ENCODE data around the gene INSYN2A.

Gene INSYN2A

GRCh38 chr10:127195571-127196281 is 665 bp downstream of the INSYN2A start:
- no peak for DNase-seq (ENCODE audit: low read depth, low spot score)

- no peak for DNase-seq (ENCODE audit: low read depth, low spot score)
Measured at GRCh38 chr10:127195041-127195506, 1.3 kb downstream of the INSYN2A start.

- no peak for DNase-seq (ENCODE audit: low read depth, low spot score)
Measured at GRCh38 chr10:127194599-127194998, 1.8 kb downstream of the INSYN2A start.

GRCh38 chr10:127194111-127194510 is 2.3 kb downstream of the INSYN2A start:
- DNase-seq (ENCODE audit: low read depth, low spot score), result no peak

GRCh38 chr10:127193125-127193524 is 3.3 kb downstream of the INSYN2A start:
- DNase-seq (ENCODE audit: low read depth, low spot score), result no peak

DNA sequence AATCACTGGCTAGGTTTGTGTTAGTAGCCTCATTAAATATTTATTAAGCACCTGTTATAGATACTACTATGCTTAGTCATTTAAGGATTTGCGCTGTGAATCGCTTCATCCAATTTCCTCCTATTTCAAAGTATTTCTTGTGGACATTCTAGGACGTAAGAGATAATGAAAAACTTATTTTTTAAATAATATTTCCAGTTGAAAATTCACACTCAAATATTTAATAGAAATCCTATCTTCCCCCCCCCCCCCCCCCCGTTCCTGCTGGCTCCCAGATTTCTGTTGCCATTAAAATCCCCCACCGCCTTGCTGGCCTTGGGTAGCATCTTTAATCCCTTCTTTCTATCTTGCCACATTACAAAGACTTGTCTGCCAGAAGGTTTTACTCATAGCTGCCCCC is 6.0 kb downstream of the INSYN2A start:
- DNase-seq (ENCODE audit: low read depth, low spot score), result no peak

DNA sequence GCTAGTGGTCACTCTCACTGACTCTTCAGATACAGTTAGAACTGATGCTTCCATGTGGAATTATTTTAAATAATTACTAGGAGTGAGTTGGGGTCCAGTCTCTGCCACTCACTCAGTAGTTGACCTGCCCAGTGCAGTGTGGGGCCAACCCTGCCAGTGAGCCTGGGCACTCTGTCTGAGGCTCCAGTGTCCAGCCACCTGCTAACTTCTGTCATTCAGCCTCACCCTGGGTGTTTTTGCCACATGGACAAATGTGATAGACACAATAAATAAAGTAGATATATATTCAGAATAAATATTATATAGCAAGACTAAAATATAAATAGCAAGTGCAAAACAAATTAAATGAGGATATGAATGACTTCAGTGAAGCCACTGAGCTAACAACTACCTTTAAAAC is 7.2 kb downstream of the INSYN2A start:
- DNase-seq (ENCODE audit: low read depth, low spot score), result no peak

DNA sequence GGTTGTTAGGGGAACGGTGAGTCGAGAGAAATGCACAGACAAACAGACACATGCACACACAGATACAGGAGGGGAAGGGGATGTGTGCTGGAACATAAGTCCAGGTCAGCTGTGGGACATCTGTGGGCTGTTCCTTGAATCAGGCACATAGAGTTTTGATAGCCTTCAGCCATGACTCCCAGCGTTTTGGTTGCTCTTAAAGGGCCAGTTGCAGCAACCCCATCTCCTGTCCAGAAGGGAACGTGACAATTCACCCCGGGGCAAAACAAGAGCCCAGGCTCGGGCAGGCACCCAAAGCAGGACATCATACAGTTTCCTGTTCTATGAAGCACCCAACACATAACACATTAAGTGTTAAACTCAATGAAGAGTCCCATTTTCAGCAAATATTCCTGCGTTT is 9.6 kb downstream of the INSYN2A start:
- DNase-seq (ENCODE audit: low read depth, low spot score), result no peak

GRCh38 chr10:127184582-127184981 is 11.8 kb downstream of the INSYN2A start:
- no peak for DNase-seq (ENCODE audit: low read depth, low spot score)

GRCh38 chr10:127182161-127182560 is 14.2 kb downstream of the INSYN2A start:
- DNase-seq (ENCODE audit: low read depth, low spot score), result no peak

DNA sequence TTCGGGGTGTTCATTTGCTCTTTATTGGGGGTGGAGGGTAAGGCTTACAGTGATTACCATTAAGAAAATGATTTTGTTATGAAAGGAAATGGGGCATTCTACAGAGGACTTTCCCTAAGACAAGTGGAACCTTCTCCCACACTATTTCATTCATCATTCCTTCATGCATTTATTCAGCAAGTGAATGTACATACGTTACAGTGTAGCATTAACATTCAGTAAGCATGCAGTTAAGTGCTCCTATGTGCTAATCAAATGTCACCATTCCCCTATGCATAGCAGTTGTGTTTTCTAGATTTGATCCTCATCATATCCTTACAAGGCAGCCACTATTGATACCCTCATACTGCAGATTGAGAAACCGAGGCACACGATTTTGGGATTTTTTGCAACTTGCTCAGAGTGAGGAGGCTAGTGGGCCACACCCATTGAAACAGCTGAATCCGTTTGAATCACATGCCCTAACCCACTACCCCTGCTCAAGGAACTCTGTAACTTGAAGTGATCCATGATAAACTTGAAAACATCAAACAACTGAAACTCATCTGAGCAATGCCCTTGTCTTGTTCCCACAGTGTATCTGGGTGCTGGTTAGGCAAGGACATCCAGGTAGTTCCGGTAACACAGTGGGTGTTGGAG is 16.7 kb downstream of the INSYN2A start:
- DNase-seq (ENCODE audit: low read depth, low spot score), result no peak

- no peak for DNase-seq (ENCODE audit: low read depth, low spot score)
Measured at GRCh38 chr10:127176649-127177048, 19.7 kb downstream of the INSYN2A start.

DNA sequence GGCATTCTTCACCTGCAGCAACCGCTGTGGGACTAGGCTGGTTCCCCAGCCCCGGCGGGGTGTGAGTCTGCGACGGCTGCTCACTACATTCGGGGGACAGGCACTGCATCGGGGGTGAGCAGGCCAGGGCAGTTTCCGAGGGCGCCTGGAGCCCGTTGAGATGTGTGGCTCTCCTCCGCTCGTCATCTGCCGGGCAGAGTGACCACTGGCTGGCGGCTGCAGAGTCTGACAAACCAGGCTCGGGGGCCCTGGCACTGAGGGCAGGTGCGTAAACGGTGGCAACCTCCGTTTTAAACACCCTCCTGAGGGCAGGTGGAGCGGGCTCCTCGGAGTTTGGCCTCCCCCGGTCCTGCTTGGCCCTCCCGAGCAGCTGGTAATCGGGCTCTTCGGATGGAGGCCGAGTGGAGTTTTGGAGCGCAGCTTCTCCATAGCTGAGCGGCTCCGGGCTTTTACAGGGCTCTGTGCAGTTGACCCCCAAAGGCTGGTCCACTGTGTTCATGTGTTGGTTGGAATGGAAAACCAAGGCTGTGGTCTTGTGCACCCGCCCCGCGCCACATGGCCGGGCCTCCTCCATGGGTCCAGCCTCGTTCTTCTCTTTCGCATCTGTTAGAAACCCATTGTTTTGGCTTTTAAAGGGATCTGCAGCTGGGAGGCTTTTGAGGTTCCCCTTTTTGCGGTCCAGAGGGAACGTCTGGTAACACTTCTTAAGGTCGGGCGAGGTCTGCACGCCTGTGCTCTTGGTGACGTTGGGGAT is 20.9 kb downstream of the INSYN2A start:
- DNase-seq (ENCODE audit: low read depth, low spot score), result no peak

DNA sequence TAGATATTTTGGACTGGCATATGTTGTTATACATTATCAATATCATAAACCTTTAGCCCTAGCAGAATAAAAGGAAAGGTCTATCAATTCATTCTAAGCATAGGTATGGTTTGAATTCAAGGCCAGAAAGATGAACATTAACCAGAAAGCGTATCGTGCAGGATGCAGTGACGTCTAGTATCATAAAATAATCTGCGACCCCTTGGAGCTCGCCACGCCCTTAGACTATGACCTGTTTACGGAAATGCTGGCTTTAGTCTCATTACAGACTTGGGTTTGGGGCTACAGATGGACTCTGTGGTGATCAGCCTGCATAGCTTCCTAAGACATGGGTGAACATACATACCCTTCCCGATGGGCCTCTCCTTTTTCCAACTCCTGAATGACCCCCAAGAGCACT is 21.5 kb downstream of the INSYN2A start:
- no peak for DNase-seq (ENCODE audit: low read depth, low spot score)

- DNase-seq (ENCODE audit: low read depth, low spot score), result no peak
Measured at GRCh38 chr10:127168261-127168660, 28.1 kb downstream of the INSYN2A start.

DNA sequence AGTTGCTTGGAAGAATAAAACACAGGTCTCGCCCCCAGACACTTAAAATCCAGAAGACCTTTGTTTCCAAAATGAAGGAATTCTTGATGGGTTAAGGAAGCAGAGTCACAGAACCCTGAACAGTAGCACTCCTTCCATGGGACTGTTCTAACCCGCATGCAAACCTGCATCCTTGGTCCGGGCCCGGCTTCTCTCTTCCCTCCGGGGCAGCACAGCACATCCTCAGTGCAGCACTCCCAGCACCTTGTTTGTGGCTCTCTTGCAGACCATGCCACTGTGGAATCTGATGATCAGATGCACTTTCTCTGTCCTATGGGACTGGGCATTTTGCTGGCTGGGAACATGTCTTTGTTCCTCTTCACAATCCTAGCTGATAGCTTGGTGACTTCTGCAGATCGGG is 33.5 kb downstream of the INSYN2A start:
- no peak for DNase-seq (ENCODE audit: low read depth, low spot score)

DNA sequence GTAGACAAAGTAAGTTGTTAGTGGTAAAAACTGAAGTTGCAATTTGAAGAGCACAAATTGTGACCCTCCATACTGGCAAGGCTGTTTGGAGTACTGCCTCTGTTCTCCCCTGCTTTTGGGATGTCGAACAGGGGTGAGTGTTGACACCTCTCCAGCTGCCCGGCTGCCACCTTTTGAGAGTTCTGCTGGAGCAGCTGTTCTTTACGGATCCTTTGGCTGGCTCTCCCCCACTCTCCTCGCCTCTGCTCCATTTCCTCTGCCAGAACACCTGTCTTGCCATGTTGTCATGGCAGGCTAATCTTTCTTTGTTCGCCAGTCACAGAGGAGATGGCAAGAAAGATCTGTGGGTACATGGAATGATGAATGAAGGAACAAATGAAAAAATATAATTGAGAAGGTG is 34.9 kb downstream of the INSYN2A start:
- no peak for DNase-seq (ENCODE audit: low read depth, low spot score)

GRCh38 chr10:127159648-127160245 is 36.6 kb downstream of the INSYN2A start:
- DNase-seq (ENCODE audit: low read depth, low spot score), result no peak

GRCh38 chr10:127158662-127159061 is 37.7 kb downstream of the INSYN2A start:
- no peak for DNase-seq (ENCODE audit: low read depth, low spot score)

- DNase-seq (ENCODE audit: low read depth, low spot score), result no peak
Measured at GRCh38 chr10:127157506-127158200, 38.7 kb downstream of the INSYN2A start.

GRCh38 chr10:127157089-127157488 is 39.3 kb downstream of the INSYN2A start:
- no peak for DNase-seq (ENCODE audit: low read depth, low spot score)

Measured in iPS DF 19.7 (cell line).